ENCODE data around the gene IL27RA.

GRCh38 chr19:14066134-14066533 lies 34.6 kb downstream of the IL27RA start:
- TF ChIP-seq CTCF (IDR thresholded peaks at IDR 0.05) (no peak), POLR2A (IDR thresholded peaks at IDR 0.05) (no peak)

Measured in stomach (tissue), 4 donors.